ENCODE results near the gene SDK1.

The SDK1 gene

DNA sequence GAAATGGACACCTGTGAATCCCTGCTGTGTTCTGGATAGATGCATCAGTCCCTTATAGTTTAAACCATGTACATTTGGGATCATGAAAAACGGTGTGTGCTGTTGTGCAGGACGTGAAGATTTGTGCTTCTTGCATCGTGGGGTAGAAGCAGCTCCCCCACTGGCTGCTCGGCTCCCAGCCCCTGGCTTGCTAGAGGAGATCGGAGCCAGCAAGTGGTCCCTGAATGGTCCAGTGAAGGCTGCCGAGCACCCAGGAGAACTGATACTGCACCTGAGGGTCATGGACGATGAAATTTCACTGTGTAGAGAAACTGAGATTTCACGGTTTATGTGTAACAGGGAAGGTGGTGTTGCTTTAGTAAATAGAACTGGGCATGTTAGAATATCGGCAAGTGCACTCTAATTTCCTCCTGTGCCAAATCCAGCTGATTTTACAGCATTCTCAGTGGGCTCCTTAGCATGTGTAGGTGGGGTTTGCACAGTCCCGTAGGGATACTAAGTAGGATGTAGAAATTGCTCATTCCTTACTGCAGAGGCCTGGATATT, 726.0 kb downstream of the SDK1 start:
- no peak for DNase-seq

DNA sequence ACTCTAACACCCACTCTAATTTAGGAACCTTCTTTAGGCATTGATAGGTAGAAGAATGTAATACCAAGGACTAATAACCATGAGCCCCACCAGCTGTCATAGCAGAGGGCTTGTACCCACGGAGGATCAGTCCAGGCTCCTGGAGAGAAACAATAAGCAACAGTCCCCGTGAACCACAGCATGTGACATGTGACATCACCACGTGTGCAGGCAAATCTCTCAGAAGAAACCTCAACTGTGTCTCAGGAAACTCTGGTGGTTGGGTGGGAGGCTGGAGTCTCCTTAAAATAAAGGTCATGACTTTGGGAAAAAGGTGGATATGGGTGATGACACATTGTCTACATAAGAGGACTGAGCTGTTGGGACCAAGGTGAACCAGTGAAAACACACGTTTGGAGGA, 727.2 kb downstream of the SDK1 start:
- no peak for DNase-seq

GRCh38 chr7:4029941-4030340, 728.9 kb downstream of the SDK1 start:
- no peak for DNase-seq

DNA sequence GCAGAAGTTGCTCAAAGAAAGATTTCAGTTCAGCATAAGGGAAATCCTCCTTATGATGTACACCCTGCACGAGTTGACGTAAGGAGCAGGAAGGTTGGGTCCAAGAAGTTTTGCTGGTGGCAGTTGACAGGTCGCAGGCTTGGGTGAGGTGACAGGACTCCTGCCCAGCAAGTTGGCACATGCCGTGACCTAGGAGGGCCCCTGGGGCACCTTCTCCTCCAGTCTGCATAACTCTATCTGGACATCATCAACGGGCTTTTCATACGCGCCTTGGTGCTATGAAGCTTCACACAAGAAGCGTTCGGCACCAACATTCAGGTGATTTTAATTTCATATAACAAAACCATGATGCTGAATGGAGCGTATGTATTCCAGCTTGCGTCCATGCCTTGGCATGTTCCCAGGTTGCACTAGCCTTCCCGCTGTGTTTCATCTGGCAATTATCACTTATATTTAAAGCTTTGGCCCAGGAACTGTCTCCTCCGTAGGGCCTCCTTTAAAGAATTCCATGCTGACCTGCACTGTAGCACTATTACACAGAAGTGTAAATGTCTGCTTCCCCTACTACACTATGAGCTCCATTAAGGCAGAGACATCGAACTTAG, 729.4 kb downstream of the SDK1 start:
- no peak for DNase-seq

GRCh38 chr7:4033996-4034395, 732.9 kb downstream of the SDK1 start:
- DNase-seq = no peak

DNA sequence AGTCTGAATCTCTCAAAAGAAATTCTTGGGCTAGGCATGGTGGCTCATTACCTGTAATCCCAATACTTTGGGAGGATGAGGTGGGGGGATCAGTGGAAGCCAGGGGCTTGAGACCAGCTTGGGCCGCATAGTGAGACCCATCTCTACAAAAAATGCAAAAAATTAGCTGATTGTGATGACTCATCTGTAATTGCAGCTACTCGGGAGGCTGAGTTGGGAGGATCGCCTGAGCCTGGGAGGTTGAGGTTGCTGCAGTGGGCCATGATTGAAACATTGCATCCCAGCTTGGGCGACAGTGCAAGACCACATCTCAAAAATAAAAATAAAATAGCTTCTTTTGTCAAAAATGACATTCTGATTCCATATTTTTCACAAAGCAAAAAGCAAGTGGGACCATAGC, 736.3 kb downstream of the SDK1 start:
- no peak for DNase-seq

DNA sequence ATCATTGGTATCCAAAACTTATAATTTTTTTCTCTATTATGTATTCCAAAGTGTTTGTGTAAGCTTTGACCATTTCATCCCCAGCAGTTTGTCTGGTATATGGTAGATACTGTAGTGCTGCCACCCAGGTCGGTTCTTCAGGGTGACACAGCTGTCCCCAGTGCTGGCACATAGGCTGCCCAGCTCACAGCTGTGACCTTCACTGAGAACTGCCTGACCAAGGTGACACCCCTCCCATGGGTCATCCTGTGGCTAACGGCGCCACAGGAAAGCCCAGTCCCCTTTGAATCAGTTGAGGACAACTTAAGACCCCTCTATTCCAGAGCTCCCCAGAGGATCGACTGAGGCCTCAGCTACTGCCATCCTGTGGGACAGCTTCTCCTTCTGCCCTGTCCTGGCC, 736.8 kb downstream of the SDK1 start:
- no peak for DNase-seq

GRCh38 chr7:4040109-4040928, 739.3 kb downstream of the SDK1 start:
- no peak for DNase-seq

- DNase-seq = no peak
Measured at GRCh38 chr7:4042402-4043045, 741.5 kb downstream of the SDK1 start.

- no peak for DNase-seq
Measured at GRCh38 chr7:4043988-4044387, 742.9 kb downstream of the SDK1 start.

DNA sequence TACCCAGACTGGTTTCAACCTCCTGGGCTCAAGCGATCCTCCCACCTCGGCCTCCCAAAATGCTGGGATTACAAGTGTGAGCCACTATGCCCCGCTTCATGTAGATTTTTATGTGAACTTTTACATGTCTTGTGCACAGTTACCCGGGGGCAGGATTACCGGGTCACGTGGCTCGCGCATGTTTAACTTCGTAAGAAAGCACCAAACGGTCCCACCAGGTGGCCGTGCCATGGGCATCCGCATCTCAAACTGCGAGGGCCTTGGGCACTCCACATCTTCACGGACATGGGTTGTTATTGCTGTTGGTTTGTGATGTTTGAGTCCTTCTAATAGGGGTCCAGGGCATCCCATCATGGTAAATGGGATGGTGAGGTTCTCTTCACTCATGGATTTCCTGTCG, 744.4 kb downstream of the SDK1 start:
- no peak for DNase-seq

DNA sequence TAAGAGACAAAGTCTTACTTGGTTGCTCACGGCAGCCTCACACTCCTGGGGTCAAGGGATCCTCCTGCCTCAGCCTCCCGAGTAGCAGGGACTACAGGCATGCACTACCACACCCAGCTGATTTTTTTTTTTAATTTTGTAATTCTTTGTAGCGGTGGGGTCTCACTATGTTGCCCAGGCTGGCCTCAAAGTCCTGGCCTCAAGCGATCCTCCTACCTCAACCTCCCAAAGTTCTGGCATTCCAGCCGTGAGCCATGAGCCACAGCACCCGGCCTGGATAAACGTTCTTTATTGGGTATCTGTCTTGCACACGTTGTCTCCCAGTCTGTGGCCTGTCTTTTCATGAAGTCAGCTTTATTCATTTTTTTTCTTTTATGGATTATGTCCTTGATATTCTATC, 744.9 kb downstream of the SDK1 start:
- no peak for DNase-seq

- DNase-seq = no peak
Measured at GRCh38 chr7:4048336-4048735, 747.3 kb downstream of the SDK1 start.

- DNase-seq = no peak
Measured at GRCh38 chr7:4049202-4049601, 748.1 kb downstream of the SDK1 start.

DNA sequence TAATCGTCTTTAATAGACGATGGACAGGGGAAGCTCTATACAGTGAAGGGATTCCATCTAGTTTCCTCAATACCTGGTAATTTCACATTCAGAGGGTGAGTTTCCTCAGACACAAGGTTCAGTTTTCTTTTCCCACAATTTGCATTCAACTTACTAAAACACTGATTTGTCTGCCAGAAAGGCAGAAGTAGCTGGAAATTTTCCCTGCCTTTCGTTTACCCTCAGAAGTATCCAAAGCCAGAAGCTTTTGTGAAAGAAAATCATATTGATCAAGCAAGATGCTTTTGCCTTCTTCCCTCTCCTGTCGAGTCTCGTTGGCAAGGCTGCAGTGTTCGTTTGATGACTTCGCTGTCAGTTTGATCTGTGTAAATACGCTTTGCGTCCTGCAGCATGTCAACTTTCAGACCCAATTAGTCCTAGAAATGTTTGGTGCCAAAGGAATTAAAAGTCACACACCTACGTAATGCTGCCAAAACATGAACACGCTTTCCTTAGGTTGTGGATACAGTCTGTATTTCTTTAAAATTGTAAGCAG, 749.1 kb downstream of the SDK1 start:
- DNase-seq = no peak

DNA sequence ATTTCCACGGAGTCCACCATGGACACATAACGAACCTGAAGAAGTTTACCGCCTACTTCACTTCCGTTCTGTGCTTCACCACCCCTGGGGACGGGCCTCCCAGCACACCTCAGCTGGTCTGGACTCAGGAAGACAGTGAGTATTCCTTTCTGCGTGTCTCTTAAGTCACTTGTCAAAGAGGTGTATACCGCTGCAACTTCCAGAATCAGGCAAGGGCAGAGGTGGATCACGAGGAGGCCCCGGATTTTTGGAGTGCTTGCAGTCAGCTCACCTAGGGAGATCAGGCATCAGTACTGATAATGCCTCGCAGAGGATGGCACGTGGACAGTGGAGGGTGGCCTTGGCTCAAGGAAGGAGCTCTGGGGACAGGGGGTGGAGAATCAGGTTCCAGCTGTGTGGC, 750.6 kb downstream of the SDK1 start:
- DNase-seq = no peak

DNA sequence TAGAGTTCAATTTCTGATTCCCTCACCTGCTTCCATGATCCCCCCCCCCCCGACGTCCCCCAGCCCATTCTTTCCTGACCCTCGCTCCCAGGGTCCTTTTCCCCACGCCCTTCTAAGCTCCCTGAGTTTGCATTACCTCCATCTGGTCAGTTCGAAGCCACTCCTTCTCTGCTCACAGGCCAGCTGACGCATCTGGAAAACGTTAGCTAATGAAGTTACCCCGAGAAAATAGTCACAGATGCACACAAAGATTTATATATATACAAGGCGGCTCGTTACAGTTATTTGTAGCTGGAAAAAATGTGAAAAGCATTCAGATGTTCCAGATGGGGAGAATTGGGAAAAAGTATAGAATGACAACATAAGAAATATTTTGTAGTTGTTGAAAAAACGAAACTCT, 751.1 kb downstream of the SDK1 start:
- DNase-seq = no peak

DNA sequence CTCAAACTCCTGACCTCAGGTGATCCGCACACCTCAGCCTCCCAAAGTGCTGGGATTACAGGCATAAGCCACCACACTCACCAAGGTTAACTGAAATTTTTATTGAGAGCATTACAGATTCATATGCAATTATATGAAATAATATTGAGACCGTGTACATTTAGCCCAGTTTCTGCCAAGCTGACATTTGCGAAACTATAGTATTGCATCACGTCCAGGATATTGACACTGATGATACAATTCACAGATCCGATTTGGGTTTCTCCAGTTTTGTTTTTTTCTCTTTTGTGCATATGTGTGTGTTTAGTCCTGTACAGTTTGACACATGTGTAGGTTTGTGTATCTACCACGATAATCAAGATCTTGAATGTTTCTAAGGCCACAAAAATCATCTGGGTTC, 753.1 kb downstream of the SDK1 start:
- peak; percentile 22 for DNase-seq

DNA sequence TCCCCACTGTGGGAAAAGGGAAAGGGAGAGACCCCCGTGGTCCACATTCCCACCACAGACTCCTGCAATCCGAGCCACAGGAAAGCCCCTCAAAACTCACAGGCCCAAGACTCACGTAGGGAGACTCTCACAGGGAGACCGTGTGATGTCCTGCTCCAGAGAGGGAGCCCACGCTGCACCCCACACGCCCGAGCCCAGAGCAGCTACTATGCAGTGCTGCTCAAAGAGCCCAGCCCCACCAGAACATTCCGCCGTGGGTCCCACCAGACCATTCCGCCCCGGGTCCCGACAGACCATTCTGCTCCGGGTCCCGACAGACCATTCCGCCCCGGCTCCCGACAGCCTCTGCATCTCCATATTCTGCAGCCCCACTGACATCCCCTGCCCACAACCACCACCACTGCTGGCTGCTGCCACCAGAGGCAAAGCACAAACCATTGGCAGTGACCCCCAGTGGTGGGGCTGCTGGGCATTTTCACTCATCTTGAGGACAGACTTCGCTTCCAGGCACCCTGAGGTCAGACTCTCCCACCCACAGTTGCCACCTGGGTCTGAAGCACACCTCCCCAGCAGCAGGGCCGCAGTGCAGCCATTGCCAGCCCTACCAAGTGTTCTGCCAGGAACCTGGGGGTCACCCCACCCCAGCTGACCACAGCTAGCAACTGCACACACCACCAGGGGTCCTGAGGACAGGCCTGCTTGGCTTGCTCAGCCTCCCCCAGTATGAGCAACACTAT, 755.7 kb downstream of the SDK1 start:
- DNase-seq = no peak

- DNase-seq = no peak
Measured at GRCh38 chr7:4057289-4057616, 756.2 kb downstream of the SDK1 start.

GRCh38 chr7:4058158-4058557, 757.1 kb downstream of the SDK1 start:
- DNase-seq = no peak

DNA sequence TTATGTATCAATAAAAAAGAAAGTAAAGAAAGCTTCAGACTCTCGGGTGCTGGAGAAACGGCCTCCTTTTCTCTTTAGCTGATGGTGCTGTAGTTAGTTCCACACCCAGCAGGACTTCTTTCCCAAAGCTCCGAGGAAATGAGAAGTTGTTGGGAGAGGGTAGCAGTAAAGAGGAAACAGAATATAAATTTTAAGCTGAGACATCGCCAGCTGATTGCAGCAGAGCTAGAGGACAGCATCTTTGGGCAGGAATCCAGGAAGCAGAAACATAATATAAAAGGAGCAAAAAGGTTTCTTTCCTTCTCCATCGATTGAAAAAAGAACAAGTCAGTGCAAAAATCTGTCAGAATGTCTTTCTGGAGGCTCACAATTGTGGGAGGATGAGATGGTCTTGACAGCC, 764.1 kb downstream of the SDK1 start:
- peak; percentile 15 for DNase-seq

DNA sequence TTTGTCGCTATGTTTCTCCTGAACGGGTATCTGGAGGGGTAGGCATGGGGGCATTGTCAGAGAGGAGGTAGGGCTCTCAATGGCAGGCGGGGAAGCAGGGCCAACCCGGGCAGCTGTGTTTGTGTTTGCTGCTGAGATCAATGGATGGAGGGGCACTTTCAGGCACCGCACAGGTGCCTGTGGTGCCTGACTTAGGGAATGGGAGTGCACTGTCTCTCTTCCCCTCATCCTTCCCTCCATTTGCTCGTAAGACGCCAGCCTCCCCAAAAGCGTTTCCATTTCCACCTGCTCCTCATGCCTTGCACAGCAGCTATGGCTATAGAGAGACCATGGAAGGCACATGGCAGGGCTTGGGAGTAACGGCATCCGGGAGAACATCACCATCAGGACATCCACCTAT, 765.2 kb downstream of the SDK1 start:
- DNase-seq = no peak
